CD14-positive monocyte (primary cell): ENCODE results near the gene SLC13A4. TPM values are rescaled to one million over a fixed set of nuclear protein-coding genes. Genes with fewer than 3 reads are reported as not detected.

Source experiments
- DNase-seq, 3 donors: peaks; one replicate each; pipeline ENCODE4 v3.0.0-alpha.2; 2011 to 2022
- H2AFZ ChIP-seq: 2 replicates; pipeline ENCODE4 v1.6.0; 2012; ENCODE audit warnings: mild to moderate bottlenecking, low read depth, low read length, inconsistent platforms; ENCODE audit not compliant: insufficient read depth, poor library complexity, severe bottlenecking
- H3K27ac ChIP-seq, 2 donors: 1 replicate in 1 of 2; 2 replicates in 1 of 2; pipeline ENCODE4 v1.5.1; 2012 to 2013; ENCODE audit warnings: low read length in 2 of 2, control low read depth in 1 of 2, inconsistent platforms in 1 of 2, low read depth in 1 of 2, mild to moderate bottlenecking in 1 of 2
- H3K27me3 ChIP-seq, 2 donors: one replicate each; pipeline versions ENCODE4 v1.6.0 to v1.6.1; 2011 to 2013; ENCODE audit warnings: low read length in 2 of 2; ENCODE audit not compliant: control insufficient read depth in 2 of 2, insufficient read depth in 2 of 2
- H3K36me3 ChIP-seq, 2 donors: replicated peaks in 1 of 2; 1 replicate in 1 of 2; 2 replicates in 1 of 2; pipeline versions ENCODE4 v1.5.1 to v1.6.1; 2012 to 2013; ENCODE audit warnings: low read length in 2 of 2, control low read depth in 1 of 2, inconsistent platforms in 1 of 2, mild to moderate bottlenecking in 1 of 2; ENCODE audit not compliant: insufficient read depth in 2 of 2, control insufficient read depth in 1 of 2
- H3K4me1 ChIP-seq, 2 donors: 1 replicate in 1 of 2; 2 replicates in 1 of 2; pipeline versions ENCODE4 v1.5.1 to v1.6.1; 2012 to 2013; ENCODE audit warnings: low read length in 2 of 2, control low read depth in 1 of 2, inconsistent platforms in 1 of 2, mild to moderate bottlenecking in 1 of 2, moderate library complexity in 1 of 2; ENCODE audit not compliant: insufficient read depth in 2 of 2, control insufficient read depth in 1 of 2
- H3K4me2 ChIP-seq: replicated peaks from 2 replicates; pipeline ENCODE3; 2012; ENCODE audit warnings: low read length, moderate library complexity, mild to moderate bottlenecking; ENCODE audit not compliant: poor library complexity, severe bottlenecking; ENCODE audit errors: extremely low read depth
- H3K4me3 ChIP-seq, 3 experiments: fragments of 200-600 bp in 1 of 3; sonication (generic) in 1 of 3; replicated peaks in 1 of 3; 1 replicate in 2 of 3; 2 replicates in 1 of 3; pipeline ENCODE4 v1.5.1; 2011 to 2013; ENCODE audit warnings: low read length in 3 of 3, mild to moderate bottlenecking in 3 of 3, control low read depth in 2 of 3, low read depth in 2 of 3, inconsistent platforms in 1 of 3, moderate library complexity in 1 of 3
- H3K79me2 ChIP-seq: 2 replicates; pipeline ENCODE4 v1.6.0; 2012; ENCODE audit warnings: mild to moderate bottlenecking, control low read depth, inconsistent platforms, low read length, moderate library complexity; ENCODE audit not compliant: insufficient read depth
- H3K9ac ChIP-seq: 2 replicates; pipeline ENCODE4 v1.6.0; 2017; ENCODE audit warnings: low read length, mild to moderate bottlenecking; ENCODE audit not compliant: insufficient read depth, poor library complexity, severe bottlenecking
- H3K9me3 ChIP-seq, 2 donors: replicated peaks in 1 of 2; 1 replicate in 1 of 2; 2 replicates in 1 of 2; pipeline versions ENCODE4 v1.5.1 to v1.6.1; 2012 to 2013; ENCODE audit warnings: low read length in 2 of 2, control low read depth in 1 of 2; ENCODE audit not compliant: control insufficient read depth in 1 of 2, insufficient read depth in 1 of 2
- H4K20me1 ChIP-seq: 2 replicates; pipeline ENCODE4 v1.6.0; 2012; ENCODE audit warnings: mild to moderate bottlenecking, low read length, control low read depth, moderate library complexity; ENCODE audit not compliant: insufficient read depth
- H3K27ac Mint-ChIP-seq, 7 donors: one replicate each; pipeline ENCODE4 v1.8.0; 2020; ENCODE audit warnings: mild to moderate bottlenecking in 7 of 7, mixed read lengths in 7 of 7, moderate library complexity in 6 of 7, inconsistent platforms in 2 of 7
- H3K27me3 Mint-ChIP-seq, 3 donors: one replicate each; pipeline ENCODE4 v1.8.0; 2021 to 2022; ENCODE audit warnings: low read depth in 3 of 3, mild to moderate bottlenecking in 3 of 3, mixed read lengths in 3 of 3, moderate library complexity in 3 of 3, inconsistent platforms in 1 of 3
- H3K36me3 Mint-ChIP-seq, 2 donors: one replicate each; pipeline ENCODE4 v1.8.0; 2020; ENCODE audit warnings: mixed read lengths in 2 of 2, inconsistent platforms in 1 of 2, mild to moderate bottlenecking in 1 of 2
- H3K4me1 Mint-ChIP-seq: one replicate; pipeline ENCODE4 v1.8.0; 2020; ENCODE audit warnings: mild to moderate bottlenecking, mixed read lengths
- H3K4me3 Mint-ChIP-seq, 2 donors: one replicate each; pipeline ENCODE4 v1.8.0; 2020; ENCODE audit warnings: mild to moderate bottlenecking in 2 of 2, mixed read lengths in 2 of 2, moderate library complexity in 1 of 2
- H3K9me3 Mint-ChIP-seq, 7 donors: one replicate each; pipeline ENCODE4 v1.8.0; 2020 to 2022; ENCODE audit warnings: mixed read lengths in 7 of 7, mild to moderate bottlenecking in 6 of 7, moderate library complexity in 6 of 7, inconsistent platforms in 2 of 7
- CTCF ChIP-seq: fragments of 200-600 bp; IDR thresholded peaks from one replicate; pipeline ENCODE4 v1.8.0; 2022; ENCODE audit warnings: antibody characterized with exemption, mild to moderate bottlenecking
- WGBS: methylation state at CpG from one replicate; pipeline ENCODE4 v1.1.5; 2013; ENCODE audit warnings: missing lambda C conversion rate; ENCODE audit not compliant: insufficient coverage; 5-methylcytosine and 5-hydroxymethylcytosine counted together
- intact Hi-C, 2 donors: fragments of 100-400 bp; cut with micrococcal nuclease; formaldehyde crosslinking; loops; one replicate each; pipeline versions ENCODE4 v1.15.0 to v1.15.1; 2023
- polyA plus RNA-seq, 3 donors: library from polyadenylated mRNA; depleted of rRNA in 1 of 3; unstranded in 2 of 3; stranded (reverse) in 1 of 3; fragments of 300-500 nt in 2 of 3; fragments of >200 nt in 1 of 3; fragmentation: Illumina TruSeq in 2 of 3; gene quantifications; 1 replicate in 2 of 3; 2 replicates in 1 of 3; pipeline ENCODE4 v1.2.3, GENCODE V29; 2012 to 2021

The SLC13A4 gene
- polyA plus RNA-seq, 3 donors, result not detected

GRCh38 chr7:135653340-135654080, 74.5 kb downstream of the SLC13A4 start:
- intact Hi-C loops, result no loop called here

More at GRCh38 chr7:135653340-135654080, 74.5 kb downstream of the SLC13A4 start:
- Mint-ChIP-seq H3K9me3 (no peaks in the 10 kb centered on the region), H3K4me1 (peaks cover 4% of the 10 kb centered on the region), H3K36me3 (peaks cover 17 to 18% of the 10 kb centered on the region in 2 donors), H3K27me3 (no peaks in the 10 kb centered on the region), H3K4me3 (no peak overlapping the region), H3K27ac (peak overlapping the region in 1 of 7 donors; percentile 12)
- Histone ChIP-seq H3K36me3 (peaks cover 8 to 21% of the 10 kb centered on the region in 2 donors), H3K4me1 (no peaks in the 10 kb centered on the region), H3K4me2 (no peak overlapping the region), H3K79me2 (no peaks in the 10 kb centered on the region), H4K20me1 (no peaks in the 10 kb centered on the region), H3K27me3 (no peaks in the 10 kb centered on the region), H3K9me3 (no peaks in the 10 kb centered on the region), H2AFZ (no peak overlapping the region), H3K9ac (no peak overlapping the region), H3K27ac (no peak overlapping the region), H3K4me3 (no peak overlapping the region)
- DNase-seq, result no peak
- 100% methylated on average over 2 of the region's 12 CpGs for WGBS
- no peak for TF ChIP-seq CTCF
